ENCODE measurements around the gene ZNF428. TPM values are rescaled to one million over a fixed set of nuclear protein-coding genes. Genes with fewer than 3 reads are reported as not detected.
"Not testable (repeated sequence)": the region's sequence is repeated elsewhere in the genome, so short reads cannot be mapped to it uniquely, and the experiment has no call there.

ZNF428 gene
- polyA plus RNA-seq, 3 donors from 2014 or later: 10.6 to 28.5 (median 19.7) TPM

DNA sequence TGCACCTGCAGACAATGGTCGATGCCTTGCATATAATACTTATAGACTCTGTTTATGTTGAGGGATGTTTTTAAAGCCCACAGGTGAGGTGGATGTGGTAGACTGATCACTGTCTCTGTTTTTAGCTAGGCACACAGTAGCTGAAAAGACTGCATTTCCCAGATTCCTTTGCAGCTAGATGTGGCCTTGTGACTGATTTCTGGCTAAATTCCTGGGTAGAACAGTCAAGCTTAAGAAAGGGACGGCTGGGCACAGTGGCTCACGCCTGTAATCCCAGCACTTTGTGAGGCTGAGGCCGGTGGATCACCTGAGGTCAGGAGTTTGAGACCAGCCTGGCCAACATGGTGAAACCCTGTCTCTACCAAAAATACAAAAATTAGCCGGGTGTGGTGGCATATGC is 19.1 kb downstream of the ZNF428 start:
- not testable (repeated sequence) for H3K4me3 Mint-ChIP-seq, DNase-seq, H3K9me3 Mint-ChIP-seq, H3K36me3 Mint-ChIP-seq
- Mint-ChIP-seq H3K27me3 (ENCODE audit: low read depth in 3 of 3) (peaks cover 9 to 11% (median 9%) of the 10 kb centered on the region in 3 donors), H3K4me1 (peaks cover 30 to 32% of the 10 kb centered on the region in 2 donors), H3K27ac (peak overlapping the region in 1 of 6 donors; percentile 40)

DNA sequence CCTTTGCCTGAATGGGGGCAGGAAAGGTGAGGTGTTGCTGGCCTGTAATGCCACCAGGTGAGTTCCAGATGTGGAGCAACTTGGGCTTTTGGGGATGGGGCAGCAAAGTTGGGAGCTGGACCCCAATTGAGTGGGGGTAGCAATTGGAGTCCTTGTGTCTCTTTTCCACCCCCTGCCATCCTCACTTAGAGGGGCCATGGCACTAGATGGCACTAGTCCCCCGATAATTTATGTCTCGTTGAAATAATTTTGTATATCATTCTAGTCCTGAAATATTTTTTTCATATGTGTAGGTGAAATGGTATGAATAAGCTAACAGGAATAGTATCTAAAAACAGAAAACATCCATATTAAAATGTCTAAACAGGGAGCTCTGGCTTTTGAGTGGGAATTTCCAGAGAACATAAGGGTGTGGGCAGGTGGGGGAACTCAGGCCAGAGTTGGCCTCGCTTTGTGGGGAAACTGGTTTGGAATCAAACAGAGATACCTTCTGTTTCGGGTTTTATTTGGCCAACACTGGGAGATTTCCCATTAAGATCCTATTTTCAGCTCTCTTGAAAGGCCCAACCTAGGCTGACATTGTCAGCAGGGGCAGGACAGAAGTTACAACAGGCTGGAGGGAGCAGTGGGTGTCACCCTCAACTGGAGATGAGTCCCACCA is 19.7 kb downstream of the ZNF428 start:
- no peak for DNase-seq
- Mint-ChIP-seq H3K27ac (peak overlapping the region in 2 of 6 donors; percentile 3 to 40), H3K4me1 (peaks cover 33 to 35% of the 10 kb centered on the region in 2 donors), H3K27me3 (ENCODE audit: low read depth in 3 of 3) (peaks cover 9 to 13% (median 11%) of the 10 kb centered on the region in 3 donors), H3K4me3 (no peak overlapping the region), H3K36me3 (peaks cover 0 to 6% (median 3%) of the 10 kb centered on the region in 3 donors), H3K9me3 (no peaks in the 10 kb centered on the region)

DNA sequence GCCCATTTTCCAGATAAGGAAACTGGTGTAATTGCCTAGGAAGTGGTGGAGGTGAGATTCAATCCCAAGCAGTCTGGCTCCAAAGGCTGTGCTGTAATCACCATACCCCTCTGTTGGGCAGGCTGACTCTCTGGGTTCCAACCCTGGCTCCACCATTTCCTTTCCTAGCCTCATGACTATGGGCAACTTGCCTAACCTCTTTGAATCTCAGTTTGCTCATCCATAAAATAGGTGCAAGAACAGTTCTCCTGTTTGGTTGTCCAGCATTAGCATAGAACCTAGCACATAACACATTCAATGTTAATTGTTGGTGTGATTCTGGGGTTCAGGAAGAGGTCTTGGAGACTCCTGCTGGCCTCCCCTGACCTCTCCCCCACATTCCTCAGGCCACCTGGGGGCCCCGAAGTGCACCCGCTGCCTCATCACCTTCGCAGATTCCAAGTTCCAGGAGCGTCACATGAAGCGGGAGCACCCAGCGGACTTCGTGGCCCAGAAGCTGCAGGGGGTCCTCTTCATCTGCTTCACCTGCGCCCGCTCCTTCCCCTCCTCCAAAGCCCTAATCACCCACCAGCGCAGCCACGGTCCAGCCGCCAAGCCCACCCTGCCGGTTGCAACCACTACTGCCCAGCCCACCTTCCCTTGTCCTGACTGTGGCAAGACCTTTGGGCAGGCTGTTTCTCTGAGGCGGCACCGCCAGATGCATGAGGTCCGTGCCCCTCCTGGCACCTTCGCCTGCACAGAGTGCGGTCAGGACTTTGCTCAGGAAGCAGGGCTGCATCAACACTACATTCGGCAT is 20.8 kb downstream of the ZNF428 start:
- Mint-ChIP-seq H3K27ac (peak overlapping the region in 3 of 6 donors; percentile 67 to 100 (median 99)), H3K27me3 (ENCODE audit: low read depth in 3 of 3) (peaks cover 9 to 16% (median 13%) of the 10 kb centered on the region in 3 donors), H3K36me3 (peaks cover 0 to 8% (median 3%) of the 10 kb centered on the region in 3 donors), H3K9me3 (no peaks in the 10 kb centered on the region), H3K4me1 (peaks cover 39 to 40% of the 10 kb centered on the region in 2 donors), H3K4me3 (no peak overlapping the region)
- DNase-seq: no peak

DNA sequence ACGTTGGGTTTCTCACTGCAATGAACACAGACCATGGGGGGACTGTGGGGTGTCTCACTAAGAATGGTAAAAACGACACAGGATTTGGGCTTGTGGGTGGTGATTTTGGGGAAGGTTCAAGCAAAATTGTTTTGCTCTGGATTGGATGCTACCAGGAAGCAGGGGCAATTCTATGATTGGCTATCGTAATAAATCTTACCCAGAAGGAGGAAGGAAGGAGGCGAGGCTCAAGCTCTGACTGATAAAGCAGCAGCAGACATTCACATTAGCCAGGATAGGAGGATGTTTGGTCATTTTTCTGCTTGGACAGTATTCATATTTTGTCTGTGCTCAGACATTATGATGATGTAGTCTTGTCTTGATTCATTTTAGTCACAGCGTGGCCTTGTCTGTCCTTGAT is 21.6 kb downstream of the ZNF428 start:
- DNase-seq: no peak
- peak overlapping the region; percentile 99 to 100 (median 100) for H3K27ac Mint-ChIP-seq
- no peaks in the 10 kb centered on the region for H3K9me3 Mint-ChIP-seq
- H3K4me1 Mint-ChIP-seq: peaks cover 41 to 44% of the 10 kb centered on the region in 2 donors
- H3K36me3 Mint-ChIP-seq: peaks cover 0 to 13% (median 3%) of the 10 kb centered on the region in 3 donors
- H3K27me3 Mint-ChIP-seq (ENCODE audit: low read depth in 3 of 3): peaks cover 9 to 16% (median 13%) of the 10 kb centered on the region in 3 donors
- peak overlapping the region; percentile 48 to 98 (median 93) for H3K4me3 Mint-ChIP-seq

DNA sequence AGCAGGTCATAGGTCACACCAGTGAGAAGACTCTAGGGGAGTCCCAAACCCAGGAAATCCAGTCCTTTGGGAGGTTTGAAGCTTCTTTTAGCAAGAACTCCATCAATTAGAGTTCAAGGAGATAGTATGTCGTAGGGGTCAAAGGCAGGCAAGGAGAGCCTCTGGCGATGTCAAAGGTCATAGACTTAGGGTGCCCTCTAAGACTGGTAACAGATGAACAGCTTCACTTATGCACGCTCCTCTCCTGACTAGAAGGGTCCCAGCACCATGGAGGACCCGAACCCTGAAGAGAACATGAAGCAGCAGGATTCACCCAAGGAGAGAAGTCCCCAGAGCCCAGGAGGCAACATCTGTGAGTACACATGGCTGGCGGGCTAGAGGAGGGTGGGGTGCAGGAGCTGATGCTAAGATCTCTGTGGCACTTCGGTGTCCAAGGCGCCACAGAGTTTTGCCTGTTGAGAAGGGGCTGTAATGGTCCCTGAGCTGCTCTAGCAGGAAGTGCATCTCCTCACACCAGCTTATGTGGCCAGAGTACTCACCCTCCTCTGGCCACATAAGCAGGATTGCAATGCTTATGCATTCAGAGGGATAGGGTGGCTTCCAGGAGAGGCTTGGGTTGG is 22.5 kb downstream of the ZNF428 start:
- Mint-ChIP-seq H3K27ac (peak overlapping the region; percentile 99 to 100 (median 100)), H3K9me3 (no peaks in the 10 kb centered on the region), H3K4me1 (peaks cover 41 to 44% of the 10 kb centered on the region in 2 donors), H3K4me3 (peak overlapping the region; percentile 91 to 98 (median 97)), H3K27me3 (ENCODE audit: low read depth in 3 of 3) (peaks cover 9 to 16% (median 13%) of the 10 kb centered on the region in 3 donors), H3K36me3 (peaks cover 0 to 13% (median 3%) of the 10 kb centered on the region in 3 donors)
- no peak for DNase-seq

DNA sequence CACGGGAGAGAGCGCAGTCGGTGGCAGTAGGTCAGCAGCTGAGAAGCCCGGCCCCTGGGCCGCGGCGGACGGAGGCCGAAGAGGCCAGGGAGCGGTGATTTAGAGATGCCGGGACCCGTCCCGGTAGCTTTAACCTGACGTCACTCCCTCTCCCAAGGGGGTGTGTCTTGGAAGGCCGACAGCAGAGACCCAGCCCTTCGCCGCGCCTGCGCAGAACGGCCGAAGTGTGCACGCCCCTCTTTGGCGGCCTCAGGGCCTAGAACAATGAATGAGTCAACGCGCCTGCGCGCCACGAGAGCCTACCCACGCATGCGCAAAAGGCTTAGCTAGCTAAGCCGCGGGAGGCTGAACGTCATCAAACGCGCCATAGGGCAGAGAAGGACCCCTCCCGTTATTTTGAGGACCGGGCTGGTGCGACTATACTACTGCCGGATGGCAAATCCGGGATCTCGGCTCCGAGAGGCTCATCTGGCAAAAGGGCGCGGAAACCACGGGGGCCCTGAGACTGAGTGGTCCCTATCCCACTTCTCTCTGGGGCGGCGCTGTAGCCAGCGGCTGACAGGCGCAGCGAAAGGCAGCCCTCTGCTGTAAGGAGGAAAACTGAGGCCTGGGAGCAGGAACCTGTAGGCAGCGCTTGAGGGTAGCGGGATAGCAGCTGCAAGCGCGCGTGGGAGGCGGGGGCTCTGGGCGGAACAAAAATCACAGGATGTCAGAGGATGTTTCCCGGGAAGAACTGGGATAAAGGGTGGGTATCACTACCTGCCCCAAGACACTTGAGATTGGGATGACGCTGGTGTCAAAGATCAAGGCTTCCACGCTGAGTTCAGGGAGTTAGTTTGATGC is 23.2 kb downstream of the ZNF428 start, which contains the start of the genes IRGQ and ZNF576:
IRGQ (minus strand) TSS at position 136 of the 843 bp plus-strand sequence. CDS start 796 bp downstream, outside the sequence.
ZNF576 (plus strand) TSS at position 597 of the 843 bp plus-strand sequence. CDS start 514 bp downstream, outside the sequence.
- Mint-ChIP-seq H3K4me3 (peak within 1 kb of the TSS; percentile 91 to 98 (median 97)), H3K4me1 (peaks cover 41 to 44% of the 10 kb centered on the region in 2 donors), H3K27me3 (ENCODE audit: low read depth in 3 of 3) (peaks cover 9 to 16% (median 13%) of the 10 kb centered on the region in 3 donors), H3K36me3 (peaks cover 0 to 8% (median 0%) of the 10 kb centered on the region in 3 donors), H3K27ac (peak within 1 kb of the TSS; percentile 99 to 100 (median 100)), H3K9me3 (no peaks in the 10 kb centered on the region)
- DNase-seq: peak; percentile 99

DNA sequence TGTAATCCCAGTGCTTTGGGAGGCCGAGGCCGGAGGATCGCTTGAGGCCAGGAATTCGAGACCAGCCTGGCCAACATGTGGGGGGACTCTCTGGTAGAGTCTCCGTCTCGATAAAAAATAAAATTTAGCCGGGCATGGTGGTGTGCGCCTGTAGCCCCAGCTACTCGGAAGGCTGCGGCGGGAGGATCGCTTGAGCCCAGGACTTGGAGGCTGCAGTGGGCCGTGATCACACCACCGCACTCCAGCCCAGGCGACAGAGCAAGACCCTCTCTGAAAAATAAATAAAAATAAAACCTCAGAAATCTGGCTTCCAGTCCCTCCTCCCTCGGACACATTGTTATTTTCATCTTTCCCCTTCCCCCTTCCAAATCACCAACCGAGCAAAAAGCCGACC is 23.8 kb downstream of the ZNF428 start:
- peaks cover 0 to 11% (median 0%) of the 10 kb centered on the region in 3 donors for H3K36me3 Mint-ChIP-seq
- peak overlapping the region; percentile 91 to 98 (median 97) for H3K4me3 Mint-ChIP-seq
- no peaks in the 10 kb centered on the region for H3K9me3 Mint-ChIP-seq
- DNase-seq: no peak
- peak overlapping the region; percentile 99 to 100 (median 100) for H3K27ac Mint-ChIP-seq
- peaks cover 41 to 50% of the 10 kb centered on the region in 2 donors for H3K4me1 Mint-ChIP-seq
- peaks cover 9 to 16% (median 13%) of the 10 kb centered on the region in 3 donors for H3K27me3 Mint-ChIP-seq (ENCODE audit: low read depth in 3 of 3)

DNA sequence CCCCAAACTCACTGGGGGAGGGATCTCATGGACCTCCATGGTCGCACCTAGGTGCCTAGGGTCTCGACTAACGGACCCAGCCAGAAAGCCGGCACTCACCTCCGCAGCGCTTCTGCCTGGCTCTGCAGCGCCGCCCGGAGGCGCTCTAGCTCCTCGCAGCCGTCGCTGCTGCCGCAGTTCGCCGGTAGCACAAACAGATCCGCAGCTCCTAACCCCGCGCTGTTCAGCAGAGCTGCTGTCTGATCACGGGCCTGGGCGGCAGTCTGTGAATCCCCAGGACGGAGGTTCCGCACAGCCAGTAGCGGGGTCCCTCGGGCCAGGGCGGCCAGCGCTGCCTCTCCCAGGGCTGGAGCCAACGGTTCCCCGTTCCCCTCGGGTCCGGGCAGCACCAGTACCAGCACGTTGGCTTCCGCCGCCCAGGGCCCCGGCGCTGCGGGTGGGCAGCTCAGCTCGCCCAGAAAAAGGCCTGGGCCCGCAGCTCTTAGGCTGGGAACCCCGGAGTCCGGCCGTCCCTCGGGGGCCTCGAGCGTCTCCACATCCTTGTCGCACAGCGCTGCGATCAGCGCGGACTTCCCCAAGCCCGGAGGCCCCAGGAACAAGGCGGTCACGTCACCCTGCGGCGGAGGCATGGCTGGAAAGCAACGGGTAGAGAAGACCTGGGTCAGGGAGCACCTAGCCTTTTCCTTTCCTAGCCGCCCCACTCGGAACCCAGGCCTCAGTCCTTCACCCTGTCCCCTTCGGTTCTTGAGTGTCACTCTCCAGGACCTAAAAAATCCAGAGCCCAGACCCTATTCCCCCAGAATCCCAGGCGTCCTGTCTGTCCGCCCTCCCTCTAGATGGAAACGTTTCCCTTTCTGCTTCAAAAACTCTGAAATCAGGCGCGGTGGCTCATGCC is 24.5 kb downstream of the ZNF428 start:
- peaks cover 41 to 53% of the 10 kb centered on the region in 2 donors for H3K4me1 Mint-ChIP-seq

DNA sequence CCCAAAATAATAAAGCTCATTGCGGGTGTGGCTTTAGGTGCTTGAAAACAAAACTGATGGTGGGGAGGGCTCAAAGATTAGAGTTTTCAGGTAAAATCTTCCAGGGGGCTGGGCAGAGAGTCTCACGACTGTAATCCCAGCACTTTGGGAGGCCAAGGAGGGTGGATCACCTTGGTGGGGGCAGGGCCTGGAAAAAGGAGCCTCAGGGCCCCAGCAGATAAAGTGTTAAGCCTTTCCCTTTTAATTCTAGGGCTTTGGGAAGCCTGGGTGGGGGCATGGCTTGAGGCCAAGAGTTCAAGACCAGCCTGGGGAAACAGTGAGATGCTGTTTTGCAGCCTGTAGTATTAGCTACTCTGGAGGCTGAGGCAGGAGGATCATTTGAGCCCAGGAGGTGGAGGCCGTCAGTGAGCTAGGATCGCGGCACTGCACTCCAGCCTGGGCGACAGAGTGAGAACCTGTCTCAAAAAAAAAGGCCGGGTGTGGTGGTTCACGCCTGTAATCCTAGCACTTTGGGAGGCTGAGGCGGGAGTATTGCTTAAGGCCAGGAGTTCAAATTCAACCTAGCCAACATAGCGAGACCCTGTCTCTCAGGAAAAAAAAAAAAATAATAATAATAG is 25.2 kb downstream of the ZNF428 start:
- no peaks in the 10 kb centered on the region for H3K9me3 Mint-ChIP-seq
- H3K27me3 Mint-ChIP-seq (ENCODE audit: low read depth in 3 of 3): peaks cover 9 to 16% (median 13%) of the 10 kb centered on the region in 3 donors
- peak overlapping the region; percentile 56 to 98 (median 68) for H3K4me3 Mint-ChIP-seq
- peaks cover 43 to 53% of the 10 kb centered on the region in 2 donors for H3K4me1 Mint-ChIP-seq
- peaks cover 0 to 13% (median 0%) of the 10 kb centered on the region in 3 donors for H3K36me3 Mint-ChIP-seq
- DNase-seq: no peak
- H3K27ac Mint-ChIP-seq: peak overlapping the region; percentile 62 to 100 (median 86)

More for the DNA sequence above, 24.5 kb downstream of the ZNF428 start:
- Mint-ChIP-seq H3K36me3 (peaks cover 0 to 13% (median 0%) of the 10 kb centered on the region in 3 donors), H3K27me3 (ENCODE audit: low read depth in 3 of 3) (peaks cover 9 to 16% (median 13%) of the 10 kb centered on the region in 3 donors), H3K27ac (peak overlapping the region; percentile 99 to 100 (median 100)), H3K4me3 (peak overlapping the region; percentile 91 to 98 (median 97)), H3K9me3 (no peaks in the 10 kb centered on the region)
- peak; percentile 64 to 72 (median 72) for DNase-seq

DNA sequence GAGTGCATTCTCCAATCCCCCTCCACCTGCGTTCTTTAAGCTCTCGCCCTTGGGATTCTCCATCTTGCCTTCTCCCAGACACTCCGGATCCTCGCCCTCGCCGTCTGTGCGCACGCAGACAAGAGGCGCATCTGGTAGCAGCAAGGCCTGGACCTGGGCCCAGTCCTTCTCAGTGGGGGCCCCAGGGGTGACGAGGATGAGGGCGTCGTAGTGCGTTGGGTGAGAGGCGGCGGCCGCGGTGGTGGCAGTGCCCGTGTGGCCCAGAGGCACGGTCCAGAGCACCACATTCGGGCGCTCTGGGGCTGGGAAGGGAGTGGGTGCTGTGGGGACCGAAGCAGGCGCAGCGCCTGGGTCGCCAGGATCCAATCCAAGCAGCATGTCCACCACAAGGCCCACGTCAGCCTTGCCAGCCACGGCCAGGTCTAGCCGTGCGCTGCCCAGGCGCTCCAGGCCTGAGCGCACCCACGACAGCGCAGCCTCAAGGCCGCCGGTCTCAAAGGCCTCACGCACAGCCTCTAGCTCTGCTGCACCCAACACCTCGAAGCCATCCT is 26.6 kb downstream of the ZNF428 start:
- H3K9me3 Mint-ChIP-seq: no peaks in the 10 kb centered on the region
- peaks cover 9 to 16% (median 11%) of the 10 kb centered on the region in 3 donors for H3K27me3 Mint-ChIP-seq (ENCODE audit: low read depth in 3 of 3)
- H3K4me3 Mint-ChIP-seq: no peak overlapping the region
- no peak for DNase-seq
- peaks cover 0 to 13% (median 0%) of the 10 kb centered on the region in 3 donors for H3K36me3 Mint-ChIP-seq
- H3K27ac Mint-ChIP-seq: peak overlapping the region in 1 of 6 donors; percentile 31
- peaks cover 39 to 47% of the 10 kb centered on the region in 2 donors for H3K4me1 Mint-ChIP-seq
